ENCODE measurements around the gene LRRC71. TPM values are rescaled to one million over a fixed set of nuclear protein-coding genes. Genes with fewer than 3 reads are reported as not detected.

Gene LRRC71
- total RNA-seq, result under 0.01 TPM in 2 replicates

DNA sequence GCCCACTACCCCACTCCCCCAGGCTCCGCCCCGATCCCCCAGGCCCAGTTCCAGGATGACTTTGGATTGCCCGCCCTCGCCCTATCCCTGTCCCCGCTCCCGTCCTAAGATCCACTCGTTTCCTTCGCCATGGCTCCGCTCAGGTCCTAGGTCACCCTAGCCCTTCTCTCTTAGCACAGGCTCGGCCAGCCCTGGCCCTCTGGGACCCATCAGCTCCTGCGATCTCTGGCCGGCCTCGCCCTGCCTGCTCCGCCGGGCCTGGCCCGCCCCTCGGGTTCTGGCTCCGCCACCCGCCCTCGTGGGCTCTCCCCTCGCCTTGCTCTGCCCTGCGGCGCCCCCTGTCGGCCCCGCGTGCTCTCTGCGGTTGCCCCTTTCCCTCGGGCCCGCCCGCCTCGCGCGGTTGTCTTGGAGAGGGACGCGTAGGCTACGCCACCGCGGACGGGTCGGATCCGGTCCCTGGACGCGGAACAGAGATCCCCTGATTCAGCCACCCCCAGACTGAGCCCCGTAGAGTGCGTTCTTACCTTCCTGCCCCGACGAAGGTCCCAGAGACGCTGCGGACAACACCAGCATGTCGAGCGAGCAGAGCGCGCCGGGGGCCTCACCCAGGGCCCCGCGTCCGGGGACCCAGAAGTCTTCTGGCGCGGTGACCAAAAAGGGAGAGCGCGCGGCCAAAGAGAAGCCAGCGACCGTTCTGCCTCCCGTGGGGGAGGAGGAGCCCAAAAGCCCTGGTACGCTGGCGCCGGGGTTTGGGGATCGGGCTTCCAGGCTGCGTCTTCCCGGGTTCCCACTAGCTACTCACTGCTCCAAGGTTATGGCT is at the start of gene LRRC71:
LRRC71 (plus strand) TSS at position 400 of the 820 bp plus-strand sequence; CDS start at position 572, 172 bp downstream.
- peak; percentile 81 to 85 for DNase-seq (ENCODE audit: low read depth in 2 of 2)

DNA sequence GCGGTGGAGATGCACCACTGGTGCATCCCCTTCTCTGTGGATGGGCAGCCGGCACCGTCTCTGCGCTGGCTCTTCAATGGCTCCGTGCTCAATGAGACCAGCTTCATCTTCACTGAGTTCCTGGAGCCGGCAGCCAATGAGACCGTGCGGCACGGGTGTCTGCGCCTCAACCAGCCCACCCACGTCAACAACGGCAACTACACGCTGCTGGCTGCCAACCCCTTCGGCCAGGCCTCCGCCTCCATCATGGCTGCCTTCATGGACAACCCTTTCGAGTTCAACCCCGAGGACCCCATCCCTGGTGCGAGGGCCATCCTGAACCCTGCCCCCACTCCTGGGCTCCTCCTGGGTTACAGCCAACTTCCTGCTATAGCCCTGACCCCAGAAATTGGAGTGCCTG is 46.8 kb upstream of the LRRC71 start:
- no peak for DNase-seq (ENCODE audit: low read depth in 2 of 2)

DNA sequence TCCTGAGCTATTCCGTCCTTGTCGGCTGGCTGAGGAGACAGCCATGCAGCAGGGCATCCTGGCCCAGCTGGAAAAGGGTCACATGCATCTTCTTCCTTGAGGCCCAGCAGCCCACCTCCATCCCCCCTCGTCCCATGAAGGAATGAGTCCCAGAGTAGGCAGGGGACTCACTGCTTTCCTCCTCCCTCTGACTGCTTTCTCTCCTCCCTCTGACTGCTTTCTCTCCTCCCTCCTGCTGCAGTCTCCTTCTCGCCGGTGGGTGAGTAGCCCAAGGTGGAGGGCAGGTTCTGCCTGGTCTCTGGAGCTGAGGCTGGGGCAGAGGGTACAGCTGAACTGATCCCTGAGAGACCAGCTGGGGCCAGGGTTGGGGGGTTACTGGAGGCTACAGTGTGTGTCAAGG is 46.3 kb upstream of the LRRC71 start:
- DNase-seq (ENCODE audit: low read depth in 2 of 2), result no peak

DNA sequence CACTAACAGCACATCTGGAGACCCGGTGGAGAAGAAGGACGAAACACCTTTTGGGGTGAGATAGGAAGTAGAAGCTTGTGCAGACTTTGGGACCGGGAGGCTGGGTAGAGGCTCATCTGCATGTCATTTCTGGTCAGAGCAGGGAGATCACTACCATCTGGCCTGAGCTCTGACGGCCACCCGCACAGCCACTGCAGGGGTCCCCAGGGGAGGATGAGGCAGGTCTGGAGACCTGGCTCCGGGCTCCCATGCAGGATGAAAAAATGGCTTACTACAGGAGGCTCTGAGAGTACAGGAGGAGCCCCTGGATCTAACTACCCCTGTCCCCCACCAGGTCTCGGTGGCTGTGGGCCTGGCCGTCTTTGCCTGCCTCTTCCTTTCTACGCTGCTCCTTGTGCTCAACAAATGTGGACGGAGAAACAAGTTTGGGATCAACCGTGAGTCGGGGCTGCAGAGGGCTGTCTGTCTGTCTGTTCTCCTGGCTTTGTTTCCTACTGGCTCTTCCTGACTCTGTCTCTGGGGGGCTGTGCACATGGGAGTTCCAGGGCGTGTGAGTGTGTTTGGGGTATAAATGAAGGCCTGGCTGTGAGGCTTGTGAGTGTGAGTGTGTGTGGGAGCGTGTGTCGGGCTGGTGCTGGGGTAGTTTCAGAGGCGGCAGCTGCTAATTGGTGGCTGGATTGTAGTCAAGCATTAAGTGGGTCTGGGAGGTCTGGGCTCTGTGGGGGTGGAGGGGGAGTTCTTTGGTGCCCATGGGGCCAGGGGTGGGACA is 45.7 kb upstream of the LRRC71 start:
- no peak for DNase-seq (ENCODE audit: low read depth in 2 of 2)

DNA sequence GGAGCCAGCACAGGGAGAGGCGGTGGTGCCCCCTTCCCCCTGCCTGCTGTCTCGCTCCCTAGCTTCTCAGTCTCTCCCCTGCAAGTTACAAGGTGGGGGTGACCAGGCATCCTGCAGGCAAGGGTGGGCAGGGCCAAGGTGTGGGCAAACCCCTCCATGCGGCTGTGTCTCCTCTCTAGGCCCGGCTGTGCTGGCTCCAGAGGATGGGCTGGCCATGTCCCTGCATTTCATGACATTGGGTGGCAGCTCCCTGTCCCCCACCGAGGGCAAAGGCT is 45.2 kb upstream of the LRRC71 start:
- DNase-seq (ENCODE audit: low read depth in 2 of 2), result no peak

DNA sequence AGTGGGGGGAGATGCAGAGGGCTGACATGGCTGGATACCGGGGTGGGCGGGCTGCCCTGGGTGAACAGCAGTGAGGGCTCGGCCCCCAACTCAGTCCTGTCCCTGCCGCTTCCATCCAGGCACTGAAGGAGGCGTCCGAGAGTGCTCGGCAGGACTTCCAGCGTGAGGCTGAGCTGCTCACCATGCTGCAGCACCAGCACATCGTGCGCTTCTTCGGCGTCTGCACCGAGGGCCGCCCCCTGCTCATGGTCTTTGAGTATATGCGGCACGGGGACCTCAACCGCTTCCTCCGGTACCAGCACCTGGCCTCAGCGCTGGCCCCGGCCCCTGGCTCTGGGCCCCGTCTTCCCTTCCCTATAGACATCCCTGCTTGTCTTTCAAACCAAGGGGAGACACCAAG is 44.2 kb upstream of the LRRC71 start:
- DNase-seq (ENCODE audit: low read depth in 2 of 2), result peak in 1 of 2 donors; percentile 23

DNA sequence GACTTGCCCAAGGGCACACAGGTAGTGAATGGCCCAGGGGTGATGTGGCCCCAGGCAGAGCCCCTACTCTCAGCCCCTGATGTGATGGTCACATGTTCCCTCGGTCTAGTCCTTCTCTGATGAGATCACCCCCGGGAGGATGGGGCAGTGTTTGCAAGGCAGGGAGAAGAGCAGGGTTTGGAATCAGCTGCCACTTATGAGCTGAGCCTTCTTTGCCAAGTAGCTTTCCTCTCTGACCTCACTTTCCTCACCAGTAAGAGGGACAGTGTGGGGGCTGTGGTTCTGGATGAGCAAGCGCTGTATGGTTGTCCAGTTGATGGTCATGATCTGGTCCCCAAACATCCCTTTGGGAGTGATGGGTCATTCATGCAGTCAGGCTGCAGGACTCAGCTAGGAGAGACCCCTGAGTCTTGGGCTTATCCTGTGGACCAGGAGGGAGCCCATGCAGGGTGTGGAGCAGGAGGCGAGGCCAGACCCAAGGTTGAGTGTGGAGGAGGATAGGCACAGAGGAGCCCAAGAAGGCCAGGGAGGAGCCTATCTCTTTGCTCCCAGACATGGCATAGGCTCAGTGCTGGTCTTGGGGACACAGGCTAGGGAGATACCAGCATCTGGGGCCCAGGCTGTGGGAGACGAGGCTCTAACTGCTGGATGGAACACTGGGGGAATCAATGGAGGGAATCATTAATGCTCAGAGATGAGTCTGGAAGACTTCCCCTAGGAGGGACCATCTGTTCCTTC is 42.8 kb upstream of the LRRC71 start:
- DNase-seq (ENCODE audit: low read depth in 2 of 2), result no peak

DNA sequence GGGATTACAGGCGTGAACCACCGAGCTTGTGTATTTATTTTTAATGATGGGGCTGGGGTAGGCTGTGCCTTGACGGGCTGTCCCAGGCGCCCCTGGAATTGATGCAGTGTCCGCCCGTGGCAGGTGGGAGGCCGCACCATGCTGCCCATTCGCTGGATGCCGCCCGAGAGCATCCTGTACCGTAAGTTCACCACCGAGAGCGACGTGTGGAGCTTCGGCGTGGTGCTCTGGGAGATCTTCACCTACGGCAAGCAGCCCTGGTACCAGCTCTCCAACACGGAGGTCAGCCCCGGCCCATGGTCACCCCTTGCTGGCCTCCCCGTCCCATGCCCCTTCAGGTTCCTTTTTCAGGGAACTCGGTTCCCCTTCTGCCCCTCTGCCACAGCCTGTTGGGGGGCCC is 40.6 kb upstream of the LRRC71 start:
- no peak for DNase-seq (ENCODE audit: low read depth in 2 of 2)

DNA sequence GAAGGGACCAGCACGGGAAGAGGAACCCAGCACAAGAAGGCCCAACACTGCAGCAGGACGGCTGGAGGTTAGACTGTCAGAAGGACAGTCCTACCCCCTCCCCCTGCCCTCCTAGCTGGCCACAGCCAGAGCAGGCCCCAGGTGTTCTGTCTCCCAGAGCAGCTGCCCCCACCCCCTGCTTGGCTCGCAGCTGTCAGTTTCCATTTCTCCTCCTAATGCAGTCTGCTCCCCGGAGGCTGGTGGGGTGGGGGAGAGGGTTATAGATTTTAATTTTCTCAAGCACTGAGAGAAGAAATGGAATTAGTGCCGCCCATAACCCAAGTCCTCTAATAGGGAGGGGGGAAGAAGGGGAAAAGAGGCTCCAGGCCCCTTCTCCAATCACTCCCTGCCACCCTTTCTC is 40.0 kb upstream of the LRRC71 start:
- DNase-seq (ENCODE audit: low read depth in 2 of 2), result no peak

DNA sequence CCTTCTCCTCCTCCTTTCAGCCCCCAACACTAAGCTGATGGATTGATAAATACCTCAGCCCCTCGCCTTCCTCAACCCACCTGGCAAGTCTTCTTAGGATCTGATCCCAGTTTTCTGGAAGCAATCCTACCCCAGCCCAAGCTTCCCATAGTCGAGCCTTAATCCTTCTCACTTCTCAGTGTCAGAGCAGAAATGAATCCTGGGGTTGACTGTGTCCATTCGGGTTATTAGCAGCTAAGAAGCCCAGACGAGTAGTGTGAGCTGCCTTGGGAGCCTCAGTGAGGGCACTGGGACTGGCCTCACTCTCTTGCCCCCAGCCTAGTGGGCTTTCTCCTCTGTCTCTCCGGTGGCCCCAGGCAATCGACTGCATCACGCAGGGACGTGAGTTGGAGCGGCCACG is 39.3 kb upstream of the LRRC71 start:
- DNase-seq (ENCODE audit: low read depth in 2 of 2), result no peak

DNA sequence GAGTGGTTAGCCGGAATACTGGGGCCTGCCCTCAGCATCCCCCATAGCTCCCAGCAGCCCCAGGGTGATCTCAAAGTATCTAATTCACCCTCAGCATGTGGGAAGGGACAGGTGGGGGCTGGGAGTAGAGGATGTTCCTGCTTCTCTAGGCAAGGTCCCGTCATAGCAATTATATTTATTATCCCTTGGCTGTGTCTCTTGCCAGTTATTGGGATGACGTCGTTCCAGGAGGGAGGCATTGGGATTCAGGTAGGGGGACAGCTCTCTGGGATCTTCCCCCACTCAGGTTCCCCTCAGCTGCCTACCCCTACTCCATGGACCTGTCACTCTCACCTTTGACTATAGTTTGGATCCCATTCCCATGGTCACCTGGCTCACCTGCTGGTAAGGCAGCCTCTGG is 38.8 kb upstream of the LRRC71 start:
- no peak for DNase-seq (ENCODE audit: low read depth in 2 of 2)

DNA sequence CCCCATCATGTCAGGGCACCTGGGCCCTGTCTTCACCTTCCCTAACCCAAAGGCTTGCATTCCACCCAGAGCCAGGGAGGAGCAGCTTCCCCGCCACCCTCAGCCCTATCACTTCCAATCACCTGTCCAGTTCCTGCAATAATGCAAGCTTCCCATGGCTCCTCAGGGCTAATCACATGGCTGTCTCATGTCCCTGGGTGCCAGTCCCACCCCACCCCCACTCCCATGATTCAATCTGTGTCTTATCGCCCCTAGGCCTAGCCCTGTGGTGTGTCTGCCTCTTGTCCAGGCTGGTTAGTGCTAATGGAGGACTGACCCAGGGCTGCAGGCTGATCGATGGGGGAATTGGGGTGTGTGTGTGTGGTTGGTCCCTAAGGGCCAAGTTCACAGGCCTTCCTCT is 37.9 kb upstream of the LRRC71 start:
- no peak for DNase-seq (ENCODE audit: low read depth in 2 of 2)

DNA sequence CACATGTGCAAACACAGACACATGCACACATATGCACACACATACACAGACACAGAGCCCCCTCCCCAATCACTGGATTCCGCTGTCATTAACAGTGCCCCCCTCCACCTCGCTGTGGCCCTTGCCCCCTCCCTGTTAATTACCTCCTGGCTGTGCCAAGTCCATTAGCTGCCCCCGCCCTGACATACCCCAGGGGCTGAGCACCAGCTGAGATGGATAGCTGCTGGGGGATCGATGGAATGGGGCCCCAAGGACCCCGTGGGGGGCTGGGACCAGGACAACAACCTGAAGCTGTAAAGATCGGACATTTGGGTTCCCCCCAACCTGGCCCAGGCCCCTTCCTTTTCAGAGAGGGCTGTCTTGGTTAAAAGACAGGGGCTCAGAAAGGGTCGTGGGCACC is 36.5 kb upstream of the LRRC71 start:
- no peak for DNase-seq (ENCODE audit: low read depth in 2 of 2)

DNA sequence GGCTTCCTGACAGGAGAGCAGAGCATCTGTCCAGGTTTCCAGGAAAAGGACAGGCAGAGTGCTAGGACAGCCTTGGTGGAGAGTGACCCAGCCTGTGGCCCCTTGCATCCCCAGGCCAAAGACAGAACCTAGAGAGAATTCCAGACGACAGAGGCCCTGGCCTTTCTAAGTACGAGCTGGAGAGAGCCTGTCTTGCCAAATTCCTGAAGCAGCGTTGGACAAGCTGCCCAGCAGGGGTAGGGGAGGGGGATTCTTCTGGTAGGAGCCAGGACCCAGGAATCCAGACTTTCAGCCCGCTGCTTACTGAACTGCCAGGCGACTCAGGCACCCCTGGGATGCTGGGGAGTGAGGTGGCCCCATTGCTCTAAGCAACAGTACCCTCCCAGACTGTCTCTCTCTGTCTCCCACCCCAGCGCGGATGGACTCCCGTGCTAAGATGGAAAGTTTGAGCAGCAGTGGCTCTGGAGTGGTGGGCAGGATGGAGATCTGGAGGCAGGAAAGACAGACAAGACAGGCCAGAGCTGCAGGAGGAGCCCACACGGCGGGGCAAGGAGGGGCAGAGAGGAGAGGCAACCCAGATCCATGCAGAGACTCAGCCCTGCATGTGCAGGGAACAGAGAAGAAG is 35.8 kb upstream of the LRRC71 start:
- no peak for DNase-seq (ENCODE audit: low read depth in 2 of 2)

DNA sequence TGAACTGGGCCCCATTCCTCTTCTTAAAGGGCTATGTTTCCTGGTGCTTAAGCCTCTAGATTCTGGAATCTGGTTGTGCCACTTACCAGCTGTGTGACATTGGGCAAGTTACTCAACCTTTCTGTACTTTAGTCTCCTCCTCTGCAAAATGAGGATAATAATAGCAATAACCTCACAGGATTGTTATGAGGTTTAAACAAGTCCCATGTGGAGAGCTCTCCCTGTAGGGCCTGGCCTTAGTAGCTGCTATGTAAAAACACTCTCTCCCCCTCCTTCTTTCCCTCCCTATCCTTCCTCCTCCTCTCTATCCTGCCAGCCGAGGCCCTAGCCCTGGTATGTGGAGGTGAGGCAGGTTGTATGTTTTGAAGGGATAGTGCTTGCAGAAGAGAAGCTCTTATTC is 35.1 kb upstream of the LRRC71 start:
- no peak for DNase-seq (ENCODE audit: low read depth in 2 of 2)

DNA sequence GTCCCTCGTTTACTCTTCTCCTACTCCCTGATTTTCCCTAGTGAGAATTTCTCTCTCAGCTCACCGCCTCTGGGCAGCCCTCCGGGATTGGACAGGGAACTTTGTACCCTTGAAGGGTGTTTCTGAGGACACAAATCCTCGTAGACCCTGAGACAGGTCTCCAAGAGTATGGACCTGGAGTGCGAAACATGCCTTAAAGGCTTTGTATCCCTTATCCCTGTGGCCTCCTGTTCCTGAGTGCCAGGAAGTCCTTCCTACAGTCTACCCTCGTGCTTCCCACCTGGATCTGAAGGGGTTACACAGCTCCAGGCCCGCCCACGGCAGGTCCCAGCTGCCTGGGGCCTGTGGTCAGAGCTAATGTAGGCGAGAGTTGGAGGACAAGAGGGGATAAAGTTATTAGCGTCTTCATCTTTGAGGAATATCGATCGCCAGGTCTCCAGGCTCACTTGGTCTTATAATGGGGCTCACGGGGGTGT is 34.5 kb upstream of the LRRC71 start:
- no peak for DNase-seq (ENCODE audit: low read depth in 2 of 2)

DNA sequence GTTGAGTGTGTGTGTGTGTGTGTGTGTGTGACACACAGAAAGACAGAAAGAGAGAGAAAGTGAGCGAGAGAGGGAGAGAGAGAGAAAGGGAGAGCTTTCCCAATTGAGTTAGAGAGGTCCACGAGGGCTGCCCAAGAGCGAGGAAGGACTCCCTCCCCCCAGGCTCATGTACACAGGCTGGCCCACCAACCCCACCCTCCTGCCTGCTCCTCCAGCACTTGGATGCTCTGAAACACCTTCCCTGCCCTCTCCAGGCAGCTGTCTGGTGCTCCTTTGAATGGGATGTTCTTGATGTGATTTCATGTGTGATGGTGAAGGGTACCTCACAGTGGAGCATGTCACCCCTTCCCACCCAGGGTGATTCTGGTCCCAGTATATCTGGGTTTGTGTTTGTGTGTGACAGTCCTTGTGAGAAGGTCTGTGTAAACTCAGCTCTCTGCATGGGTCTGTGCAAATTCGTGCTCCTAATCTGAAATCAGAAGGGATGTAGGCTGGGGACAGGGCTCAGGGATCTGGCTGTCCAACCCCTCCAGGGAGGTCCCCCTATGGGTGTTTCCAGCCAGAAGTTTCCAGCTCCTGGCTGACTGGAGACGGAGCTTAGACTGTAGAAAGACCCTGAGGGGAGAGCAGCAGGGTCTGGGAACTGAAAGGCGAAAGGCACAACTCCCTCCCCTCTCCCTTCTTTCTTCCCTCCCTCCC is 33.7 kb upstream of the LRRC71 start:
- no peak for DNase-seq (ENCODE audit: low read depth in 2 of 2)

DNA sequence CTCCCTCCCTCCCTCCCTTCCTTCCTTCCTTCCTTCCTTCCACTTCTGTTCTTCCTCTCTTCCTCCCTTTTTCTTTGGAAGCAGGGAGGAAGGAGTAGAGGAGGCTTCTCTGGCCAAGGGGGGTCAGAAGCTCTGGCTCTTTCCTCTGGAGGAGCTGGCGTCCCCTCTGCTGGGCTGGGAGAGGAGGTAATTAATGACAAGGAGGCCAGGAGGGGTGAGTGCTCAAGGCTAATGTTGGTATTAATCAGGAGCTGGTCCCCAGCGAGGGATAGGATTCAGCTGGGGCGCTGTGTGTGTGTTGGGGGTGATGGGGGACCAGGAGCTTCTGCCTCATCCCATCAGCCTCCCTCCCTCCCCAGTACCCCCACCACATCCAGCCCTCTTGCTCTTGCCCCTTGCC is 33.1 kb upstream of the LRRC71 start:
- no peak for DNase-seq (ENCODE audit: low read depth in 2 of 2)

DNA sequence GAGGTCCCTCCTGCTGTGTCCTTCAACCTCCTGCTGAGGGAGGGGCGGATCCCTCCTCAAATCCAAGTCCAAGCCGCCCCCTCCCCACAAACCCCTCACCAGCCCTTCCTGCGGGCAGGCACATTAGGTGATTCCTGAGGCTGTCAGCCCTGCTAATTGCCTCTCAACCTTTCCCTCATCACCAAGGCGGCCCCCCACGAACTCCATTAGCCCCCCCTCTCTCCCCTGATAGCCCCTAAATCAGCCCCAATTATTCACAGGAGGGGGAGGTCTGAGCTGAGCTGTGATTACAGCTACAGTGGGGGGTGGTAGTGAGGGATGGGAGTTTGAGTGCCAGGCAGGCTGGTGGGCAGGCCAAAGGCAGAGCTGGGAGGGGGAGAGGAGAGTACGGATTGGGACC is 32.7 kb upstream of the LRRC71 start:
- DNase-seq (ENCODE audit: low read depth in 2 of 2), result no peak

DNA sequence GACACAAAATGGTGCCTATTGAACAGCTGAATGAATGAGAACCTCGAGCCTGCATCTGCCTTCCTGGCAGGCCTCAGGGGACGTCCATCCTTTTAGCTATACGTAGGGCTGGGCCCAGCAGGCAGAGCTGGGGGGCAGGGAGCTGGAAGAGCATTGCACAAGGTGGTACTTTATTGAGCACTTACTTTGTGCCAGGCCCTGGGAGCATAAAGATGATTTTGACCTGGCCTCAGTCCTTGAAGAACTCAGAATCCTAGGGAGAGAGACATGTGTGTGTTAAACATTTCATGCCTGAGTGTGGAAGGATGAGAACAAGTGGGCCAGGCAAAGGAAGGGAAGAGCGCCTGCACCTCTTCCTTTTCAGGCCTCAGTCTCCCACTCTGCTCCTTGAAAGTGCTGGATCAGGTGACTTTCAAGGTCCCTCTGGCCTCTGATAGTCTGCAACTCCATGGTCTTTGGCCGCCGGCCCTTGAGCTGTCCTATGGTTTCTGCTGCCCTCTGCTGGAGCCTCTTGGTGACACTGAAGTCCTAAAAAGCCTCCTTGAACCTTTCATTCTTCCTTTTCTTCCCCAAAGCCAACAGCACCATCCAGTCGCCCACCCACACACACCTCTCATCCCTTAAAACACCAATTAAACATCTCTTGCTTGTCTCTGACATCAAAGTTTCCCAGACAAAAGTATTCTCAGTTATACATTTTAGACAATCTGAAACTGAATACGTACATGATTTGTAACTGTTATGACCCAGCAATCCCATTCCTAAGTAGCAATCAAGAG is 30.4 kb upstream of the LRRC71 start:
- DNase-seq (ENCODE audit: low read depth in 2 of 2), result peak; percentile 79 to 85

All from lung microvascular endothelial cell (primary cell).